SK-N-SH (cell line): ENCODE results near the gene GOLGA6A. TPM values are rescaled to one million over a fixed set of nuclear protein-coding genes. Genes with fewer than 3 reads are reported as not detected.

Source experiments
- CTCF ChIA-PET: fragments of 300-600, 350-600 bp; formaldehyde crosslinking; extraction: SDS; loops from one replicate; lab custom pipeline; 2021; lab: Yijun Ruan, JAX
- POLR2A ChIA-PET: fragments of 350-600 bp; sonication (Branson Sonifier 250); formaldehyde crosslinking; extraction: SDS; loops from one replicate; lab custom pipeline; 2020; ENCODE audit warnings: antibody characterized with exemption, inconsistent platforms; lab: Yijun Ruan, JAX
- DNase-seq: peaks from one replicate; pipeline ENCODE4 v3.0.0; 2012
- H2AFZ ChIP-seq: fragments of 200-600 bp; sonication (generic); 2 replicates; pipeline ENCODE4 v1.8.1; 2016; ENCODE audit warnings: antibody characterized with exemption, mild to moderate bottlenecking, low read depth
- H3F3A ChIP-seq: fragments of 200-600 bp; sonication (generic); replicated peaks from 2 replicates; pipeline ENCODE3; 2016; ENCODE audit warnings: antibody characterized with exemption, mild to moderate bottlenecking; ENCODE audit not compliant: insufficient read depth
- H3K27ac ChIP-seq, 2 experiments: fragments of 200-500 bp in 1 of 2; fragments of 200-600 bp in 1 of 2; sonication (Bioruptor generic) in 1 of 2; sonication (generic), shearing (Covaris generic) in 1 of 2; 2 replicates each; pipeline versions ENCODE4 v1.5.1 to v1.6.1; 2014 to 2016; ENCODE audit warnings: low read depth in 2 of 2, inconsistent platforms in 1 of 2, low read length in 1 of 2, mild to moderate bottlenecking in 1 of 2, mixed read lengths in 1 of 2
- H3K27me3 ChIP-seq: fragments of 200-600 bp; sonication (generic), shearing (Covaris generic); 2 replicates; pipeline ENCODE4 v1.6.1; 2016; ENCODE audit warnings: mixed run types; ENCODE audit not compliant: insufficient read depth
- H3K36me3 ChIP-seq, 2 experiments: fragments of 200-500 bp in 1 of 2; fragments of 200-600 bp in 1 of 2; sonication (Bioruptor generic) in 1 of 2; sonication (generic) in 1 of 2; replicated peaks in 1 of 2; 2 replicates each; pipeline versions ENCODE3 to v1.5.1; 2014 to 2016; ENCODE audit warnings: low read length in 1 of 2, mild to moderate bottlenecking in 1 of 2; ENCODE audit not compliant: insufficient read depth in 2 of 2, control insufficient read depth in 1 of 2
- H3K4me1 ChIP-seq, 2 experiments: fragments of 200-500 bp in 1 of 2; fragments of 200-600 bp in 1 of 2; sonication (Bioruptor generic) in 1 of 2; sonication (generic), shearing (Covaris generic) in 1 of 2; 2 replicates each; pipeline versions ENCODE4 v1.5.1 to v1.6.1; 2014 to 2016; ENCODE audit warnings: low read depth in 1 of 2, low read length in 1 of 2, mixed run types in 1 of 2; ENCODE audit not compliant: insufficient read depth in 2 of 2, control insufficient read depth in 1 of 2
- H3K4me2 ChIP-seq: fragments of 200-600 bp; sonication (generic), shearing (Covaris generic); 2 replicates; pipeline ENCODE4 v1.6.1; 2017; ENCODE audit warnings: mixed run types
- H3K4me3 ChIP-seq, 2 experiments: fragments of 200-500 bp in 1 of 2; fragments of 200-600 bp in 1 of 2; sonication (Bioruptor generic) in 1 of 2; sonication (generic), shearing (Covaris generic) in 1 of 2; 2 replicates each; pipeline versions ENCODE4 v1.5.1 to v1.8.1; 2014 to 2016; ENCODE audit warnings: low read depth in 2 of 2, inconsistent platforms in 1 of 2, low read length in 1 of 2, mild to moderate bottlenecking in 1 of 2, mixed read lengths in 1 of 2, moderate library complexity in 1 of 2
- H3K79me2 ChIP-seq: fragments of 200-600 bp; sonication (generic); 2 replicates; pipeline ENCODE4 v1.8.1; 2017; ENCODE audit warnings: mild to moderate bottlenecking; ENCODE audit not compliant: insufficient read depth
- H3K9ac ChIP-seq: fragments of 200-600 bp; sonication (generic); 2 replicates; pipeline ENCODE4 v1.6.1; 2017; ENCODE audit warnings: mixed run types
- H3K9me2 ChIP-seq: fragments of 200-600 bp; sonication (generic); 2 replicates; pipeline ENCODE4 v1.6.1; 2017; ENCODE audit warnings: mixed run types
- H3K9me3 ChIP-seq: fragments of 200-600 bp; sonication (generic); 2 replicates; pipeline ENCODE4 v1.6.1; 2017; ENCODE audit warnings: mixed run types, mild to moderate bottlenecking, moderate library complexity
- H4K20me1 ChIP-seq: fragments of 200-600 bp; sonication (generic); 2 replicates; pipeline ENCODE4 v1.6.1; 2017; ENCODE audit warnings: mild to moderate bottlenecking, mixed run types; ENCODE audit not compliant: insufficient read depth
- CHD2 ChIP-seq: fragments of 150-350 bp; IDR thresholded peaks from 2 replicates; pipeline ENCODE4 v1.6.1; 2018; ENCODE audit warnings: low read length; ENCODE audit not compliant: partially characterized antibody
- EP300 ChIP-seq, 2 experiments: IDR thresholded peaks; 2 replicates each; pipeline versions ENCODE4 v1.4.0 to v1.6.1; 2012; ENCODE audit warnings: borderline replicate concordance in 1 of 2, low read depth in 1 of 2, low read length in 1 of 2
- EZH2phosphoT487 ChIP-seq: fragments of 200-600 bp; sonication (generic); IDR thresholded peaks from 2 replicates; pipeline ENCODE4 v1.6.1; 2017; ENCODE audit warnings: low read depth, mixed run types, mild to moderate bottlenecking, antibody characterized with exemption, moderate library complexity, borderline replicate concordance
- FOXJ3 ChIP-seq: sonication (generic); formaldehyde crosslinking; IDR thresholded peaks from 2 replicates; pipeline ENCODE4 v1.5.1; 2020; ENCODE audit warnings: mild to moderate bottlenecking, missing genetic modification reagents
- GATA2 ChIP-seq: sonication (generic); formaldehyde crosslinking; IDR thresholded peaks from 2 replicates; pipeline ENCODE4 v1.5.0; 2020; ENCODE audit warnings: mild to moderate bottlenecking, missing genetic modification reagents
- JUND ChIP-seq: IDR thresholded peaks from 2 replicates; pipeline ENCODE4 v1.4.0; 2012
- MEF2A ChIP-seq: IDR thresholded peaks from 2 replicates; pipeline ENCODE4 v1.4.0; 2012; ENCODE audit warnings: low read depth, borderline replicate concordance
- NFIC ChIP-seq: IDR thresholded peaks from 2 replicates; pipeline ENCODE4 v1.4.0; 2012; ENCODE audit warnings: borderline replicate concordance
- NRF1 ChIP-seq: IDR thresholded peaks from 2 replicates; pipeline ENCODE4 v1.6.1; 2012; ENCODE audit warnings: low read depth, mild to moderate bottlenecking, low read length
- RAD21 ChIP-seq: IDR thresholded peaks from 2 replicates; pipeline ENCODE4 v1.6.1; 2012; ENCODE audit warnings: mild to moderate bottlenecking, low read length
- RCOR1 ChIP-seq: fragments of 150-350 bp; IDR thresholded peaks from 2 replicates; pipeline ENCODE4 v1.6.1; 2017; ENCODE audit warnings: antibody characterized with exemption, low read length
- SIN3A ChIP-seq: IDR thresholded peaks from 2 replicates; pipeline ENCODE4 v1.6.1; 2012; ENCODE audit warnings: low read depth, mild to moderate bottlenecking, low read length, moderate library complexity, borderline replicate concordance
- SMC3 ChIP-seq: IDR thresholded peaks from 2 replicates; pipeline ENCODE4 v1.6.1; 2012; ENCODE audit warnings: low read depth, low read length, improper control_type of control experiment
- TAF1 ChIP-seq: IDR thresholded peaks from 2 replicates; pipeline ENCODE4 v1.6.1; 2012; ENCODE audit warnings: low read depth, mild to moderate bottlenecking, low read length, moderate library complexity, borderline replicate concordance
- TEAD4 ChIP-seq: IDR thresholded peaks from 2 replicates; pipeline ENCODE4 v1.4.0; 2012; ENCODE audit warnings: mild to moderate bottlenecking, borderline replicate concordance; ENCODE audit not compliant: insufficient read depth
- YY1 ChIP-seq: IDR thresholded peaks from 2 replicates; pipeline ENCODE4 v1.4.0; 2012; ENCODE audit warnings: low read depth, mild to moderate bottlenecking
- WGBS: methylation state at CpG from one replicate; pipeline ENCODE4 v1.1.6; 2017; ENCODE audit warnings: low lambda C conversion rate; 5-methylcytosine and 5-hydroxymethylcytosine counted together
- polyA plus RNA-seq, 3 experiments: library from polyadenylated mRNA; depleted of rRNA; stranded (reverse); fragments of >200 nt; gene quantifications; 2 replicates each; pipeline ENCODE4 v1.2.3, GENCODE V29; 2012
- TF ChIP-seq, protein P1 (sequence below): fragments of 150-350 bp; IDR thresholded peaks from 2 replicates; pipeline ENCODE4 v1.6.1; 2016; ENCODE audit warnings: mild to moderate bottlenecking, low read depth, low read length
- TF ChIP-seq, protein P2 (sequence below): fragments of 150-350 bp; IDR thresholded peaks from 2 replicates; pipeline ENCODE4 v1.6.1; 2017; ENCODE audit warnings: antibody characterized with exemption, low read length, low read depth, borderline replicate concordance

Gene GOLGA6A
- polyA plus RNA-seq, 1 of the 3 experiments (the other 2 are of a cell fraction), result not detected

DNA sequence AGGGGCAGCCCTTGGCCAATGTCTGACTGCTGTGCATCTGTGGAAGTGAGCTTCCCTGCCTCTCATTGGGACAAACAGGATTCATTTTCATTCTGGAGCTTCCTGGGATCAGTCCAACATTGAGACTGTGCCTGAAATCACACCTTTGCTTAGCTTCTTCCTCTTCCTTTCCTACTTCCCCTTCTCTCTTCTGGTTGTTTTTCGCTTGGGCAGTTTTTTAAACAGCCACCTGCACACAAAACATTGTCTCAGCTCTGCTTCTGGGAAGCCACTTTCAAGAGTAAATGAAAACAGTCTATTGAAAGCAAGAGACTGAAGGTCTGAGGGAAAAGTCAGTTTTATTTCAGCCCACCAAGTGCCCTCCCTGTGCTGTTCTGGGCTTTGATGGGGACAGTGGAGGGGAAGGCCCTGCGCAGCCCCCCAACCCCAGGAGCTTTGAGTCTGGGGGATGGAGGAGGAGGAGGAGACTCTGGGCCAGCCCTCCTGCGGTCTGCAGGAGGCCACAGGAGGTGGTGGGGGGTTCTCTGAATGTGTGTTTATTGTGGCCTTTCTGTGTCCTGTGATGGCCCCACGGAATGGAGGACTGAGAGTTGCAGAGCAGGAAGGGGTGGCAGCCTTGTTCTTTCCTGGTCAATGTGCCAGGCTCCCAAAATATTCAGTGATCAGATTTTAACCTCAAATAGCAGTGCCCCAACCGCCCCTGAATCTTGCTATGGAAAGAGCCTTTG lies 40.2 kb upstream of the GOLGA6A start:
- H3K9me3 ChIP-seq, result no peaks in the 10 kb centered on the region
- no peak overlapping the region for H3K4me3 ChIP-seq
- no peaks in the 10 kb centered on the region for H3K9me2 ChIP-seq
- H3F3A ChIP-seq, result no peaks in the 10 kb centered on the region
- peaks cover 0 to 17% of the 10 kb centered on the region in 2 experiments; a peak in 1 of 4 replicates for H3K4me1 ChIP-seq
- no peaks in the 10 kb centered on the region for H3K36me3 ChIP-seq
- H3K9ac ChIP-seq, result no peak overlapping the region
- 56% methylated on average over 5 of the region's 5 CpGs for WGBS
- H3K27me3 ChIP-seq, result 0 out of 2 replicates have a peak, but pooled peaks cover 4% of the 10 kb centered on the region
- H2AFZ ChIP-seq, result no peak overlapping the region
- POLR2A ChIA-PET, result no interaction called here
- no peak overlapping the region for H3K4me2 ChIP-seq
- no peaks in the 10 kb centered on the region for H4K20me1 ChIP-seq
- H3K27ac ChIP-seq, result no peak overlapping the region
- TF ChIP-seq NRF1 (no peak), YY1 (no peak), JUND (no peak), EP300 (IDR thresholded peaks at IDR 0.05; ENCODE audit: borderline replicate concordance in 1 of 2, low read depth in 1 of 2, low read length in 1 of 2) (no peak), CHD2 (no peak), SIN3A (no peak)
- TF ChIP-seq, all 33 proteins: peak for 0
- CTCF ChIA-PET, result interaction anchor here (0.6 to 3.8 kb wide), 12 partner anchors 21 to 200 kb away, joined by 3 to 37 read pairs (median 4); no protein-coding TSS in a partner anchor
- no peaks in the 10 kb centered on the region for H3K79me2 ChIP-seq
- no peak for DNase-seq

DNA sequence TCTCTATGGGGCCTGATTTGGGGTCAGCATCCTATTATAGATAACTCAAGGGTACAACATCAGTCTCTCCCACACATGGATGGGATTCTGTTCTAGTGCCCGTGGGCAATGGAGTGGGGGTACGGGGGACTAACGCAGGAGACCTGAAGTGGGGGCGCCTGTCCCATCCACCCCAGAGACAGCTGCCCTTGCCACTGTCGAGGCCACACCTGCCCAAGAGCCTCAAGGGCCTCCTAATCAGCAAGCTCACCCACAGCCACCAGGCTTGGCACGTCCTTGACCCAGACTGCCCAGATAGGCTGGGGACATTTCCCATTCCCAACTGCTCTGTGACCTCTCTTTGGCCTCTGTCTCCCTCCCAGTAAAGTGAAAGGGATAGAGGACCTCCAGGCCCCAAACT lies 39.5 kb upstream of the GOLGA6A start:
- H3K9me3 ChIP-seq, result no peaks in the 10 kb centered on the region
- no peaks in the 10 kb centered on the region for H3F3A ChIP-seq
- CTCF ChIA-PET, result interaction anchor here (0.9 to 3.8 kb wide), 11 partner anchors 22 to 201 kb away, joined by 3 to 37 read pairs (median 5); no protein-coding TSS in a partner anchor
- H3K36me3 ChIP-seq, result no peaks in the 10 kb centered on the region
- TF ChIP-seq JUND (no peak), TEAD4 (no peak), SMC3 (no peak), GATA2 (CRISPR knock-in tag) (no peak), RAD21 (no peak), NFIC (no peak), RCOR1 (no peak), FOXJ3 (CRISPR knock-in tag) (no peak), MEF2A (no peak), TAF1 (no peak), EZH2phosphoT487 (no peak)
- TF ChIP-seq, protein P1, sequence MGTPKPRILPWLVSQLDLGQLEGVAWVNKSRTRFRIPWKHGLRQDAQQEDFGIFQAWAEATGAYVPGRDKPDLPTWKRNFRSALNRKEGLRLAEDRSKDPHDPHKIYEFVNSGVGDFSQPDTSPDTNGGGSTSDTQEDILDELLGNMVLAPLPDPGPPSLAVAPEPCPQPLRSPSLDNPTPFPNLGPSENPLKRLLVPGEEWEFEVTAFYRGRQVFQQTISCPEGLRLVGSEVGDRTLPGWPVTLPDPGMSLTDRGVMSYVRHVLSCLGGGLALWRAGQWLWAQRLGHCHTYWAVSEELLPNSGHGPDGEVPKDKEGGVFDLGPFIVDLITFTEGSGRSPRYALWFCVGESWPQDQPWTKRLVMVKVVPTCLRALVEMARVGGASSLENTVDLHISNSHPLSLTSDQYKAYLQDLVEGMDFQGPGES, result no peak
- TF ChIP-seq, protein P2, sequence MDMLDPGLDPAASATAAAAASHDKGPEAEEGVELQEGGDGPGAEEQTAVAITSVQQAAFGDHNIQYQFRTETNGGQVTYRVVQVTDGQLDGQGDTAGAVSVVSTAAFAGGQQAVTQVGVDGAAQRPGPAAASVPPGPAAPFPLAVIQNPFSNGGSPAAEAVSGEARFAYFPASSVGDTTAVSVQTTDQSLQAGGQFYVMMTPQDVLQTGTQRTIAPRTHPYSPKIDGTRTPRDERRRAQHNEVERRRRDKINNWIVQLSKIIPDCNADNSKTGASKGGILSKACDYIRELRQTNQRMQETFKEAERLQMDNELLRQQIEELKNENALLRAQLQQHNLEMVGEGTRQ, result no peak
- H3K9ac ChIP-seq, result no peak overlapping the region
- H3K27ac ChIP-seq, result no peak overlapping the region
- peaks cover 0 to 14% of the 10 kb centered on the region in 2 experiments; a peak in 1 of 4 replicates for H3K4me1 ChIP-seq
- 40% methylated on average over 1 of the region's 6 CpGs for WGBS
- no peaks in the 10 kb centered on the region for H3K79me2 ChIP-seq
- H2AFZ ChIP-seq, result no peak overlapping the region
- no peaks in the 10 kb centered on the region for H3K9me2 ChIP-seq
- H4K20me1 ChIP-seq, result no peaks in the 10 kb centered on the region
- no peak overlapping the region for H3K4me2 ChIP-seq
- 0 out of 2 replicates have a peak, but pooled peaks cover 4% of the 10 kb centered on the region for H3K27me3 ChIP-seq
- POLR2A ChIA-PET, result no interaction called here
- DNase-seq, result no peak
- no peak overlapping the region for H3K4me3 ChIP-seq
